NCI-H345 (cell line): ENCODE measurements around the gene COL15A1.

Experiments used
- DNase-seq: peaks from one replicate; lab custom pipeline; 2025; lab: John Stamatoyannopoulos, UW

Gene COL15A1

DNA sequence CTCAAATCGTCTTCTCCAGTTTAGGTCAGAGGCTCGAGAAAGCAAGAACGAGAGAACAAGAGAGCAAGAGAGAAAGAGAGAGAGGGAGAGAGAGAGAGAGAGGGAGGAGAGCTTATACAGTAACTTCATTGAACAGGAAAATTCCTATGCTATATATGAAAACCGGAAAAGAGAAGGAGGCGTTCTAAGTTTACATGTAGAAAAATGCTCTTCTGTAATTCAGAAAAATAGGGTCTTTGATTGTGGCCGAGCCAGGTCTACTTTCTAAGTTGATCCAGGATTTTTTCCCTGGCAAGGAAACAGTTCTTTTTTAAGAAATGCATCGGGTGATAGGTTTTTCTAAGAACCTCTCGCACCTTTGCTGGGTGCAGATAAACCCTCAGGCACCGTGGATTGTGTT lies 29.5 kb downstream of the COL15A1 start:
- DNase-seq: no peak

DNA sequence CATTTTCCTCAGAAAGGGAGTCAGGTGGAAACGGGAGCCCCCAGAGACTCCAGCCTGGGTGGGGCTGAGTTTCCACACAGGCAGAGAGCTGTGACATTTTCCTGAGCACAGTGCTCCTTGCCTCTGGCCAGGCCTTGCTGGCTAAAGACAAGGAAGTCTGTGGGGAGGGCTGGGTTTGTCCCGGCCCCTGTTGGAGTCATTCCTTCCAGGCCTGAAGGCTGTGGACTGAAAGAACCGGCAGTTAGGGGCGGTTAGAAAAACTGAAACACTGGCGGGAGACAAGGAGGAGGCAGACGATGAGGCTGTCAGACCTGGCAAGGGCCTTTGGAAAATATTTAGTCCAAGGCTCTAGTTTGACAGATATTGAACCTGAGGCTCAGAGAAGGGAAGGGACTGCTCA lies 29.9 kb downstream of the COL15A1 start:
- DNase-seq: no peak

DNA sequence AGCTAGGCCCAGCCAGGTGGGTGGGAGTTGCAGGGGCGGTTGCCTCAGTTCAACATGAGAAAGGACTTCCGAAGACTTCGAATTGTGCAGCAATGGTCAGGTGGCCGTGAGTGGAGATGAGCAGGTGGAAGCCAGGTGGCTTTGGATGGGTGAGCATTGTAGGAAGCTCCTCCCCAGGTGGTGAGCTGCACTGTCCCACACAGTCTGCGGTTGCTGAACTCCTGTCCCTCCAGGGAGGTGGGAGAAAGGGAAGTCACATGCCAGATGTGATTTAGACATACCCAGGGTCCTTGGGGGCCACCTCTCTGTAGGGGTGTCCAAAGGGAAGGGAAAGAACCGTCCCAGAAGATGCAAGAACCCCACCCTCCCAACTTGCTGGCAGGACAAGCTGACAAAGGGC lies 30.4 kb downstream of the COL15A1 start:
- no peak for DNase-seq

DNA sequence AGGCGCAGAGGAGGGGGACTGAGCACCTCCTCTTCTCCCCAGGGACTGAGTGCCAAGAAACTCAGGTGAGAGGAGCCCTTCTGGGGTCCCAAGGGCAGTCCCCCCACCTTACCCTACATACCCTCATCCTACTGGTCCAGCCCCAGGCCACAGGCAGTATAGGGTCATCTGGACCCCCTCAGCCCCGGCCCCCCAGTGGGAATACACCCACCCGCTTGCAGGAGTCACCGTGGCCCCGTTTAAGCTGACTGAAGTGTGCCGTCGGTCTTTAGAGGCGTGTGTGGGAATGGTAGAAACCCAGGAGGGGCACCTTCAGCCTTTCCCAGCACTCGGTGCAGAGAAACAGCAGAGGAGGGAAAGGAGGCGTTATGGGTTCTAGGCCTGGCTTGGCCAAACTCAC lies 30.8 kb downstream of the COL15A1 start:
- no peak for DNase-seq

DNA sequence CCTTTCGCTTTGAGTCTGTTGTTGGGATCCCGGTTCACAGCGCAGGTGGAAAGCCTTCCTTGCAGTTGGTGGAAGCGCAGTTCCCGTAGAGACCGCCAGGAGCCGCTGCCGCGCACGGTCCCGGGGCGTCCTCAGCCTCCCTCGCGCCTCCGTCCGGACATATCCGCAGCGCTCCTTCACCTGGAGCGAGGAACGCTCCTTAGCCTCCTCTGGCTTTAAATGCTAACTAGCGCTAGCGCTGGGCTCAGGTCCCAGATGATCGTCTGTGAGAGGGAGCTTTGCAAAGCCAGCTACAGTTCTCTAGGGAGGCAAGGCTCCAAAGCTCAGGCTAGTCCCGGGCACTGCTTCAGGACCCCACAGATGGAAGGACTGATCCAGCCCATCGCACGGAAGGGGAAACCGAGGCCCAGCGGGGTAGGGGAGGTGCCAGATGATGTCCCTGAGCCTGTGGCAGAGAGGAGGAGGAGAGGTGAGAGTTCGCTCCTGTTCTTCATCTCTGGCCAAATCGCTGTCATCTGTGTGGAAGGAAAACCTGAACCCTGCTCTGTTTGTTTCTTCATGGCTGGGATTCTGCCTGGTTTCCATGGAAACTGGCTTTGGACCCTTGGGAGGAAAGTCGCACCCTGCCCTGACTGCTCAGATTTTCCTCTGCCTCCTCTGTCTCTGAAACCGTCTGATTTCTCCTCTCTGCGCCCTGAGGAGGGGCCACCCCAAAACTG lies 31.4 kb downstream of the COL15A1 start:
- DNase-seq: peak; percentile 80

DNA sequence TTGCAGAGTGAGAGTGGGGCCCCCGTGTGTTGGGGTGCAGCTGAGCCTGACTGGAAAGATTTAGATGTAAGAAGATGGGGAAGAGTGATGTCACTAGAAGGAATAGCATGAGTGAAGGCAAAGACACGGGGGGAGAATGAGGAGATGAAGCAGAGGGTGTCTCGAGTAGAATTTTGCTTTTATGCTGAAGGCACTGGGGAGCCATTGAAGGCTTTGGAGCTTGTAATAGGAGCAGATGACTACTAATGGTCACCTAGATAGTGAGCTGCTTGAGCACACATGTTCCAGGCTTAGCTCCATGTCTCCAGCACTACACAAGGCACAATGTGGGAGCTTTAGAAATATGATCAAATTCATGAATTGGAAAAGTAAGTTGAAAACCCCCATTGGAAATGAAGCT lies 32.1 kb downstream of the COL15A1 start:
- no peak for DNase-seq

DNA sequence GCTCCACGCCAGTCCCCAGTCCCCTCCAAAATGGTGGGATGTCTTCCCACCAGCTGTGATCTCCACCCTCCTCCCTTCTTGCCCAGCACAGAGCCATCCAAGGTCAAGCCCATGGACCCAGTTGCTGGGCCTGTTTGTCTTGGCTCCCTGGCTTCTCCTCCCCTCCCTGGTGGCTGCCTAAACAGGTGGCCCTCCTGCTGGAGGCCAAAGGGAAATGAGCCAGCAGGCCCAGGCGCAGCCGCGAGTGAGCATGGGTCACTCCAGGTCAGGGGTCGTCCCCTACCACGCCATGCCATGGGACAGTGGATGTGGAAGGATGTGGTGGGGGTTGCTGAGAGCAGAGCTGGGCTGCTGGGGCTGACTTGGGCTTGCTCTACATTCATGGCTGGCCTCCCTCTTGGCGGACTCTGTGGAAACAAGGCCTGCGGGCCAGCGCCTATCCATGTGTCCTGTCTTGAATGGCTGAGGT lies 33.6 kb downstream of the COL15A1 start:
- no peak for DNase-seq

DNA sequence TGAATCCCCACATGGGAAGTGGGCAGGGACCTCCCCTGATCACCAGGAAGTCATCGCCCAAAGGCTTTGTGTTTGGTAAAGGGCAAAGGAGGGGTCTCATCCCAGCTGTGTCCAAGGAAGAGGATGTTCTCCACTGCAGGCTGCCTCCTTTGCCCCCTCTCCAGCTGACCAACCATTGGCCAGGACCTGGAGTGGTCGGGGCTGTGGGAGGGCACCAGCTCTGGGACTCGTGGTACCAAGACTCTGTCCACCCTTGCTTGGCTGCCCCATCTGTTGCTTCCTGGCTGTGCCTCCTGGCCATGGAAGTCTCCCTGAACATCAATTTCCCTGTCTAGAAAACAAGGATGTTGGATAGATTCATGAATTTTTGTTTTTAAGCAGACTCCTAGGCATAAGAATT lies 34.1 kb downstream of the COL15A1 start:
- DNase-seq: no peak

DNA sequence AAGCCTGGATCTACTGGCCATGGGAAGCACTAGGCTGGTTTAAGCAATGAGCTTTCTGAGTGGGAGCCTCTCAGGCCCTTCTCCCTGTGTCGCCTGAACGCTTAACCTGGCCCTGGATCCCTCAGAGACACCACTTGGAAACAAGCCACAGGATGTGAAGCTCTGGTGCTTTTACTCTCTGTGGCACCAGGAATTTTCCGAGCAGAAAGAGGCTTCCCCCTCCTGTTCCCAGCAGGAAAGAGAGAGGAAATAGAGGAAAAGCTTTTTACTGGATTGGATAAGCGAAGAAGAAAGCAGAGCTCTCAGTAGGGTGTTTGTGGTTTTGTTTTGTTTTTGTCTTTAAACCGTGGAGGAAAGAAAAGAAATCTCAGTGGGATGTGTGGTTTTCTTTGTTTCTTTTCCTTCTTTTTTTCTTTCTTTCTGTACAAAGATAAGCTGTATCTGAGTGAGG lies 34.5 kb downstream of the COL15A1 start:
- peak; percentile 10 for DNase-seq

DNA sequence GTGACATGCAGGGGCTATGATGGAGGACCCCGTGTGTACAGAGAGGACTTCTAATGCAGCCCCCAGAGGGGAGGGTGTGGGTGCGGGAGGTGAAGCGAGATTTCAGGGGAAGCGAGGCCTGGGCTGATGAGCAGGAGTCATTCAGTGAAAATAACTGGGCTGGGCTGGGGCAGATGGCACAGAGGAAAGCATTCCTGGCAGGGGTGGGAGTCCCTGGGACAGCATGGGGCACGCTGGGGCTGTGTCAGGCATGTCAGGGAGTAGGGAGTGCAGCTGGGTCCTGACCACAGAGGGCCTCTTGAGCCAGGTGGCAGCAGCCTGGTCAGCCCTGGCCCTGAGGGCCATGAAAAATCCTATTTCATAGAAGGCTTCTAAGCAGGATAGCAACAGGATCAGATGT lies 36.6 kb downstream of the COL15A1 start:
- no peak for DNase-seq

DNA sequence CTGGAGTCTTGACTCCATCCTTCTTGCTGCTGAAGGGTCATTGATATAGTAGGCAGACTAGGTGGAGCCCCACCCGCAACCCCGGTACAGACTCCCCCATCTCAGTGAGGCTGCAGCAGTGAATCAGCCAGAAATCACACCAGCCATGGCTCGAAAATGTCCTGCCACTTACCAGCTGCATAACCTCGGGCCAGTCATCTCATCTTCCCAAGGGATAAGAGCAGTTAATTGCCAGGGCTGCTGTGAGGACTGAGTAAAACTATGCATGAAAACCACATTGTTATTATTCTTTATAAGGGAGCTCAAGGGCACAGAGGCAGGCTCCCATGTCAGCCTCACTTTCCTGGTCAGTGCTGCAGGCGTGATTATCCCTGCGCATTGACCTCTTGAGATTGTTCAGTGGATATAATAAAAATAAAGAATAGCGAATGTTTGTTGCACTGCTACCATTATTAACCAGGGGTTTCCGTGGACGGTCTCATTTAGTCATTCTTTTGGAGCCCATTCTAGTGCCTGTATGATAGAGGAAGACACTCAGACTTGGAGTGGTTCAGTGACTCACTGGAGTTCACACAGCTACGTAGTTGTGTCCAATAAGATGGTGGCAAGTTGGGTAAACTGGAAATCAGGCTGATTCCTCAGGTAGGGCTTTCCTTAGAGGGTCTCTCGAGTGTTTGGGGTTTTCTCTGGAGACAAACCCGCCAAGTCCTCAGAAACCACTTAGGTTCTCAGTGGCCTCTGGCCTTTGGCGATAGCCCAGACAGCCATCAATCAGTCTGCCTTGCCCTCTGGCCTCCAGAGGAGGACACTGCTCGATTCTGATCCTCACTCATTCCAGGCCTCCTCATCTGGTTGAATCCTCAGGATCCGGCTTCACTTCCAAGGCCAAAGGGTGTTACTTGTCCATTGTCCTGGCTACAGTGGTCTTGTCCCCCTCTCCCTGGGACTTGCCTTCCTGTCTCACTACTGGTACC lies 39.9 kb downstream of the COL15A1 start:
- no peak for DNase-seq

DNA sequence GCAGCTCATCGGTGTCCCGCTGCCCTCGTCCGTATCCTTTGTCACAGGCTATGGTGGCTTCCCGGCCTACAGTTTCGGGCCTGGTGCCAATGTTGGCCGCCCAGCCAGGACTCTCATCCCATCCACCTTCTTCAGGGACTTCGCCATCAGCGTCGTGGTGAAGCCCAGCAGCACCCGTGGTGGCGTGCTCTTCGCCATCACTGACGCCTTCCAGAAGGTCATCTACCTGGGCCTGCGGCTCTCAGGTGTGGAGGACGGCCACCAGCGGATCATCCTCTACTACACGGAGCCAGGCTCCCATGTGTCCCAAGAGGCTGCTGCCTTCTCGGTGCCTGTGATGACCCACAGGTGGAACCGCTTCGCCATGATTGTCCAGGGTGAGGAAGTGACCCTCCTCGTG lies 41.9 kb downstream of the COL15A1 start:
- no peak for DNase-seq

DNA sequence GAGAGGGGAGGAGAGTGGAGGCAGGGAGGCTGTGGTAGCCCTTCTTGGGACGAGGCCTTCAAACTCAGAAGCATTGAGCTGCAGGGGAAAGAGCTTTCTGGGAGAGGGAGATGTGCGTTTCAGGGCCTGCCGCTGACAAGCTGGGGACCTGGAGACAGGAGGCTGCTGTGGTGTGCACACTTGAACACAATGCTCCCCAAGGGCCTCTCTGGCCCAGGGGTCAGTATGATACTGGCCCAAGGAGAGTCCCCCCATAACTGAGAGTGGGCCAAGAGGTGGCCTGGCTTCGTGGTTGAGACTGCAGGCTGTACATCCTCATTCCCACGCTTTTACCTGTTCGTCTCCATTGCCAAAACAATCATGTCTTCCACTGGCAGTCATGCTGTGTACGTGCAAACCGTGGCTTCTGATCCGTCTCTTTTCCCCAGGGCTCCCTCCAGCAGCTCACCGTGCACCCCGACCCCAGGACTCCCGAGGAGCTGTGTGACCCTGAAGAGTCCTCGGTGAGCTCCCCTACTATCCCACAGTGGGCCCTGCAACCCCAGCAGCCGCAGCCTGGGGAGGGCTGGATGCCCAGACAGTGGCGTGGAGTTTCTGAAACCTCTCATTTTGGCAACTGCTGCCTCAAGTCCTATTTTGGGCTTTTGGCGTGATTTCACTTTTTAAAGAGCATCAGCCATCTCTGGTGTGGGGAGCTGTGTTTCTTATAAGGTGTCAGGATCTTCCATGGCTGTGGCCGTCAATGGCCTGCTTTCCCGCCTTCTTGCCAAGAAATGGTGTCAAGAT lies 43.4 kb downstream of the COL15A1 start:
- DNase-seq: no peak

DNA sequence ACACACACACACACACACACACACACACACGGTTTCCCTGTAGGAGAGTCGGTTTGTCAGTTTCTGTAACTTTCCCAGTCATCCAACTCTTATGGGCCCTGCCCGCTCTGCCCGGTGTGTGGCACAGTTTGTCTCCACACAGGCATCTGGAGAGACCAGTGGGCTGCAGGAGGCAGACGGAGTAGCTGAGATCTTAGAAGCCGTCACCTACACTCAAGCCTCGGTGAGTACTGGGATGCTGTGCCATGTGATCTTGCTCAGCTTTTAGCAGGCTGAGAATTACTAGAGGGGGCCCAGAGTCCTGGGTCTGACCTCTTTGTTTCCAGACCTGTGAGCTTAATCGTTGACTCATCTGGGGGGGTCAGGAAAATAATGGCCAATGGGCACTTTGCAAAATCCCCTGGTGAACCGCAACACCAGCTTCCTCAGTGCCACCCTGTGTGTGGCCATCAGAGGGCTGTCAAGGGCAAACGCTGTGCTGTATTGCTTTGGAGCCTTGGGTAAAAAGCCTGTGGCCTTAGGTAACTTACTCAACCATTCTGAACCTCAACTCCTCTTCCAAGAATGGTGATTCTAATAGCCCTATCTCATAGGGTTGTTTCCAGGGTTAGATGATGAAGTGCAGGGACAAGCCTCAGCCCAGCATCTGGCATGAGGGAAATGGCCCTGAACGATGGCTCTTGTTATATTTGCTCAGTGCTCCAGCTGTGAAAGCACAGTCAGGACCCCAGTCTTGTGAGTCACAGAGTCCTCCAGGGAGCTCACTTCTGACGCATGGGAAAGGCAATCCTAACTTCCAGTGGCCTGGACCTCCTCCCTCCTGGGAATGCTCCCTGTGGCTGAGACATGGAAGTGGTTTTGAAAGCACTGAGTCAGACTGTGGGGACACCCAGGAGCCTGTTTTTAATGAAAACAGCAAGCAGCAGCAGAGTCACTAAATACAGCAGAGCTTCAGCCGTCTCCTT lies 45.6 kb downstream of the COL15A1 start:
- peak; percentile 66 for DNase-seq

DNA sequence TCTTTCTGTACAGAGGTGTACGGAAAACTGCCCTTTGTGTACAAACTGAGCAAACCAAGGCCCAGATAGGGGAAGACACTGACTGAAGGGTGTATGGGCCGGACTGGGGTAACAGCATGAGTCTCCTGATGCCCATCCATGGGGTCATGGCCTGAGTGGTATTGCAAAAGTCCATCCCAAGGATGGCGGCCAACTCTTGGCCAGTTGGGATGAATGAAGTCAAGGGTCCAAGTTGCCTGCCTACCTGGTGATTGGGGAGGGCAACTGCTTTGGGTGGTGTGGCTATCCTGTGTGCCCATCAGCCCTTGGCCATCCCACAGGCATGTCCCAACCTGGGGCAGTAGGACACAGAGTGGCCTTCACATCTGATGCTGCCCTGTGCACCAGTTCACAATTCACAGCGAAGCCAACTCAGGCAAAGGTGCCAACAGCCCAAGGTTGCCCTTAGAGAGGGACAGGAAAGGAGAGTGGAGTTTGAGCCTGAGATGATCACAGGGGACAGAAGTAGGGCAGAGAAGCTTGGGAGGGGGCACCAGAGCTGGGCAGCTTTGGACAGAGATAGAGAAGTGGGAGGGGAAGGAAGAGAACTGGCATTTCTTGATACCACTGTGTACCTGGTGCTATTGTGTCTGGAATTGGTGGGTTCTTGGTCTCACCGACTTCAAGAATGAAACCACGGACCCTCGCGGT lies 46.6 kb downstream of the COL15A1 start:
- no peak for DNase-seq

DNA sequence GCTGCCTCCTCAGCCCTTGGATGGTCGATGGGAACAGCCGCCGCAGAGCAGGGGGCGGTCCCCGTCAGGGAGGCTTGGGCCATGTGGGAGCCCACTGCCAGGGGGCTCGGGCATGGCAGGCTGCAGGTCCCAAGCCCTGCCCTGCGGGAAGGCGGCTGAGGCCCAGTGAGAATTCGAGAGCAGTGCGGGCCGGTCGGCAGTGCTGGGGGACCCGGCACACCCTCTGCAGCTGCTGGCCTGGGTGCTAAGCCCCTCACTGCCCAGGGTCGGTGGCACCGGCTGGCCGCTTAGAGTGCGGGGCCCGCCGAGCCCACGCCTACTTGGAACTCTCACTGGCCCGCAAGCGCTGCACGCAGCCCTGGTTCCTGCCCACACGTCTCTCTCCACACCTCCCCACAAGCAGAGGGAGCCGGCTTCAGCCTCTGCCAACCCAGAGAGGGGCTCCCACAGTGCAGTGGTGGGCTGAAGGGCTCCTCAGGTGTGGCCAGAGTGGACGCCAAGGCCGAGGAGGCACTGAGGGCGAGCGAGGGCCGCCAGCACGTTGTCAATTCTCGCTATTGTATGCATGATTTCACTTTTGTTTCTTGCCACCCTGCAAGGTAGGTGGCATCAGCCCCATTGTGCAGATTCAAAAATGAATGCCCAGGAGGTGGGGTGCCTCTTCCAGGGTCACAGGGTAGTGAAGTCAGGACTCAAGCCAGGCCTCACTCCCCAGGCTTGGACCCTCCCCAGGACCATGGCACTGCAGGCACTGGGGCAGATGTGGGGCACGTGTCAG lies 48.6 kb downstream of the COL15A1 start:
- no peak for DNase-seq

DNA sequence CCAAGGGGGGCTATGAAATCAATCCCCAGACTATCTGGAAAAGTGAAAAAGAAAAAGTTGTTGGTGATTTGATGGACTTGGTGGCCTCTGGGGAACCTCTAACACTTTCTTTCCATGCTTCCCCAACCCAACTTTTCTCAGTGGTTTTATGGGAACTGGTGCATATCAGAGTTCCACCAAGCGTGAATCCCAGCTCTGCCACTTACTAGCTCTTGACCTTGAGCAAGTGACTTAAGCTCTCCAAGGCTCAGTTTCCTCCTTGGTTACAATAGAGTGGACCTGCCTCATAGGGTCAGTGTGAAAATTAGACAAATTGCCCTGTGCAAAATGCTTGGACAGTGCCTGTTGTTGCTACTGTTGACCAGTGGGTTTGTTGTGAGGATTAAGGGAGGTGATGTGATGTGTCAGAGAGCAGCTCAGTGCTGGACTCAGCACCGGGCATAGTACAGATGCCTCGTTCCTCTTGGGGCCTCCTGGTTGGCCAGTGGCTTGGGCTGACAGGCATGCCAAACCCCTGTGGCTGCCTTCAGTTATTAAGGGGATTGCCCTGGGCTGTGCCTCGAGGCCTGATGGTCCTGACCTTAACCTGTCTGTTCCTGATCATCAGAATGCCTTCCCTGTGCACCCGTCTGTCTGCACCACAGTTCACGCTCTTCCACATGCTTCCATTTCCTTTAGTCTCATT lies 49.3 kb downstream of the COL15A1 start:
- DNase-seq: no peak

DNA sequence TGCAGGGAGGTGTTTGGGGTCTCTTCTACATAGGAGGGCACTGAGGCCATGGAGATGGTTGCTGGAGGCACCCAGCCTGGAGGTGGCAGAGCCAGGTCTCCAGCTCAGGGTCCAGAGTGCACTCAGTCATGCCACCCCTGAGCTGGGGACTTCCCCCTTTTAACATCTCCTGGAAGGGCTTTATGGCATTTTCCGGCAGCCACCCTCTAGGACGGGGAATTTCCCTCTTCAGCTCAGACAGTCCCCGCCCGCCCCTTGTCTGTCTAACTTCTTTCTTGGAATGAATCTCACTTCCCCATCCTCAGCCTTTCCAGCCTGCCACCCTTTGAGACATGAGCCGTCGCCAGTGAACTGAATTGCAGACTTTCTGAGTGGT lies 49.9 kb downstream of the COL15A1 start:
- DNase-seq: no peak
